GM18867 (cell line): ENCODE results near the gene ICE1.
"Not testable (repeated sequence)": the region's sequence is repeated elsewhere in the genome, so short reads cannot be mapped to it uniquely, and the experiment has no call there.

Experiments used
- ATAC-seq: cut with Tn5 transposase; IDR thresholded peaks from one replicate; pipeline ENCODE4 v1.9.1; 2021; ENCODE audit warnings: mild to moderate bottlenecking, moderate library complexity; ENCODE audit not compliant: unreplicated experiment

Gene ICE1

DNA sequence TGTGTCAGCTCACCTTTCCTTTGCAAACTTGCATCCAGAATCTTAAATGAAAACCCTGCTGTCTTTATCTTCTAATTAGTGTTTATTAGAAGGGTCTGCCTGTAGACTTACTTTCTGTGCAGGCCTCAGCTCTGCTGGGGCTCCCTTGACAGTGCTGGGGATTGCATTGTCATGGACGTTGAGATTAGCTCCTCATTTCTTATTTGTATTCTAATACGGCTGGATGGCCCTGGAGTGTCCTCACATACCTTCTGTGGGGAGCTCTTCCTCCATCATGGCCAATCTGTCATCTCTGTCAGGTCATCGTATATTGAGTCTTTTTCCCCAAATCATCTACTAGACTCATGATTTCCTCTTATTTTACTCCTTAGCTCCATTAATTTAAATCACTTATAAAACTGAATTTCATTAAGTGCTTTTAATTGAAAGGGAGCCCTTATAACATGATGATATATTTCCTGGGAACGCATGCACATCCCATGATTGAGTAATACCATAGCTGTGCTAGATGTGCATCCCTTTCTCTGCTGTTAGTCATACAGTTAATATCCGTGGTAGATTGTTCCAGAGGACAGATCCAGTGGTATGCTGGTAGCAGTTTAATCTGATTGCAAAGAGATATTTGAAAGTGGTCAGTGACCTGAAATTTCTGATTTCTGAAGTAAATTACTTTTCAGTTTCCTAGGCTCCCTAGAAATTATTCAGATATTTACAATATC lies 61.6 kb downstream of the ICE1 start:
- ATAC-seq = no peak

DNA sequence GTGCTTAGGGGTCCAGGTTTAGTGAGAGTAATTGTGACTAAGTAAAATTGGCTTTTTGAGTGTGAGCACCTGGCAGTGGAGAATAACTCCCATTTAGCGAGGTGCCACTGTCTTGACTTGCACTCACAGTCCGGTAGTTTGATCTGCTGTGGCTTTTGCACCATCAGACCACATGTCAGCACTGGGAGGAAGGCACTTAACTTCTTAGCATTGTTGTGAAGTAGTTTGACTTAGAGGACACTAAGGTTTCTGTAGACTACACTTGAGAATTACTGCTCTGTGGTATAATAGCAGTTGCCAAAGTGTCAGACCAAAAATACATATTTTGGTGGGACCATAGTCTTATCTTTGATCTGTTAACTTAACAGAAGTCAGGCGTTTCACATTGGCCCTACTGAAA lies 63.6 kb downstream of the ICE1 start:
- ATAC-seq = no peak

DNA sequence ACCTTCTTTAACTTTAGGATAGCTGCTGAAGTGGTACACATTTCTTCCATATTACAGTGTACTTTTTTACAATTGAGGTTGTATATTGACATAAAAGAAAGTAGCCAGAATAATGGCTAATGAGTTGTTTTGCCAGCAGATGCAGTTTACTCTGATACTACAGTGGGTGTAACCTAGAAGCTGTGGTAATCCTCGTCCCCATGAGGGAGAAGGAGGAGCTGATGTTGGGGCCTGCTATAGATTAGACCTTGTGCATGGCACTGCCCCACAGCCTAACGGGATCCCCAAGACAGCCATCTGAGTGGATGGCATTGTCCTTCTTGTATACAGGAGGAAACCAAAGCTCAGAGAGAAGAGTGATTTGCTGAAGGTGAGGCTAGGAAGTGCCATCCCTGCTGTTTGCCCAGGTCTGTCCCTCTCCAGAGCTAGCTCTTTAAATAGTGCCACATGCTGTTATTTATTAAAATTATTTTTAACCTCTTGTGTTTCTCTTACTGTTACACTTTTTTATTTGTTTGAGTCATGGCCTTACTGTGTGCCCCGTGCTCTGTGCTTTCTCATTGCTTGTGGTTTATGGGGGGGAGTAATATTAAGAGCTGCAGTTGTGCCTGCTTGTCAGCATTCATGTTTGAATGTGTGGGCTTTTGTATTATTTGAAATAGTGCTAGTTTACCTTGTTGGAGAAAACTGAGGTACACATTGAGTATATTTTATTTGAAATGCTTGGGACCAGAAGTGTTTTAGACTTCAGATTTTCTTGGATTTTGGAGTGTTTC lies 65.3 kb downstream of the ICE1 start:
- no peak for ATAC-seq

DNA sequence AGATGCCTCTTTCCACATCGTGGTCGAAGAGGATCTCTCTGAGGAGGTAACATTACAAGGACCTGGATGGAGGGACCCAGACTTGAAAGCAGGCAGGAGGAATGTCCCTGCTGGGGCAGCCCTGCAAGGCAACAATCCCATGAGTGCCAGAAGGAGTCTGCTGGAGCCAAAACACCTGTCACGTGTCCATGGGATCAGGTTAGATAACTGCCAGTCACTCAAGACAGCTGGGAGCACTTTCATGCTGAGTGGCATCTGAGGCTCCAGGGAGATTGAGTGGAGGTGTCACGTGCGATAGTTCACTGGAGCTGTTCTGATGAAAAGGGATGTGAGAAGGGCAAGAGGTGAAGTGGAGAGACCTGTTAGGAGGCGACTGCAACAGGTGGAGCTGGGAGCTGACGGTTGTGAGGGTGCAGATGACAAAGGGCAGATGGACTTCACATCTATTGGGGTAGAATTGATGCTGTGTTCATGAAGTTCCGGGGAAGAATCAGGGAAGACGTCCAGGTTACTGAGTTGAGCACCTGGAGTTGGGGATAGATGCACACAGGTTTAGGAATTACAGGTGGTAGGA lies 68.4 kb downstream of the ICE1 start:
- ATAC-seq = no peak

DNA sequence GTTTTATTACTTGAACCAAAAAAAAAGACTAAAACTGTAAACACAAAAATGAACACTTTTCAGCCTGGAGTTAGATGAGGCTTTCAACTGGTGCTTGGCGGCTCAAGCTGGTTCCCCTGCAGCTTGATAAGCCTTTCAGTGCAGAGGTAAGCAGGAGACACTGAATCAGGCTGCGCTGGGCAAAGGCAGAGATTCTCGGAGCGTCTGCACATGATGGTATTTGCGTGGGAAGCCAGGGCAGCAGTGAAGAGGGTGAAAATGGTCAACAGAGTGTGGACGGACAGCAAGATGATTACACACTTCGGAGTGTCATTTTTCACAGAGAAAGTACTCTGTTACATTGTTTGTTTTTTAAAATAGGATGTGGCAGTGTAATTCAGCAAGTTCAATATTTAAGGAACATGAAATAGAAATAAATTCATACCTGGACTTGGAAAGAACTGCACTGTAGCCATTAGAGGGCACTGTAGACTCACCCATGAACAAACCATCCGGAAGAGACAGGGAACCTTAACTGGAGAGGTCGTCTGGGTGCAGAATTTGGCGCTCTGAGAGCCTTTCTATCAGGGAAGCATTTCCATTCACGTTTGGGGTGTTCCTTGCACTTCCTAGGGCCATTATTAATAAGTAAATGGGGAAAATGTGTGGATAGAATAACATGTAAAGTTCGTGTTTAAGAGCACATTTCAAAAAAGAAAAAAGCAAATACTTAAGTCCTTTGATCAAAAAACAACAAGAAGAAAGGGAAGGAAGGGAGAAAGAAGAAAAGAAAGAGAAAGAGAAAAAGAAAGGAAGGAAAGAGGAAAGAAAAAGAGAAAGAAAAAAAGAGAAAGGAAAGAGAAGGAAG lies 69.8 kb downstream of the ICE1 start:
- peak; percentile 58 for ATAC-seq

DNA sequence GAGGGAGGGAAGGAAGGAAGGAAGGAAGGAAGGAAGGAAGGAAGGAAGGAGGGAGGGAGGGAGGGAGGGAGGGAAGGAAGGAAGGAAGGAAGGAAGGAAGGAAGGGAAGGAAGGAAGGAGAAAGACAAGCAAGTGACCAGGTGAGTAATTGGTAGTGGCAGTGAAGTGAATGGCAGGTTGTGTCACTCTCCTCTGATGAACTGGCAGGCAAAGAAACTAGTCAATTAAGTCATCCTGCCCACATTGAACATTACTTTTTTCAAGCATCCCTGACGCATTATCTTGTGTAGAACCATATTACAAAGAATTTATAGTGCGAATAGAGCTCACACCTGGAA lies 70.4 kb downstream of the ICE1 start:
- not testable (repeated sequence) for ATAC-seq

DNA sequence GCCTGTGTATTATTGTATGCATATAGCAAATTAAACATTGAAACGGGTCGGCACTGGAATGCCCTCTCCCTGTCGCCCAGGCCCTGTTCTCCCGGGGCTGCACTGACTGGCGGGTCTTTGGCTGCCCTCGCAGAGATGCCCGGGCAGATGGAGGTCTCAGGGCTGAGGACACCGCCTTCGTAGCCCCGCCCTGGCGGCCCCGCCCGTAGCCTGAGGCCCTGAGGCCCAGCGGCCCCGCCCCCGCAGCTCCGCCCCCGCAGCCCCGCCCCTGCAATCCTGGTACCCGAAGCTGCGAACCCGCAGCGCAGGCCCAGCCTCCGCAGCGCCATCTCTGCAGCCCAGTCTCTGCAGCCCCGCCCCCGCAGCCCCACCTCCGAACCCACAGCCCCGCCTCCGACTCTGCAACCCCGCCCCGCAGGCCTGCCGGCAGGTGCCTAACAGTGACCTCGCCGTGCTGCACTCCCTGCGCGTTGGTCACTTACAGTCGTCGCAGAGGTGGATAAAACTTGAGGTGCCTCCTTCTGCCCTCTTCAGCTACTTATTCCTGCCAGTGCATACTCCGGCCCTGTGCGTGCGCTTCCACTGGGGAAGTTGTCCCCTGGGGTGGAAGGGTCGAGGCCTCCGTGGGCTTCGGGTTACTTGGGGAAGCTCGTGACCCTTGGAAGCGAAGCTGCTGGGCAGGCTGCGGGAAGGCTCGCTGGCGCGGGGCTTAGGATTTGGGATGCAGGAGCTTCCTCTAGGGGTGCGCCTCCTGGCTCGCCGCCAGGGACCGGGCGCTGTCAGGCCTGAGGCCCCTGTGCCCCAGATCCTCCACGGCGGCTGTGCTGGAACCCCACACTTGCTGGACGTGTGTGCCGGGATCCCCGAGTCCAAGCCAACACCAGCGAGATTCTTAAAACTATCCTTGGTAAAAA lies 72.3 kb downstream of the ICE1 start:
- peak; percentile 72 for ATAC-seq

DNA sequence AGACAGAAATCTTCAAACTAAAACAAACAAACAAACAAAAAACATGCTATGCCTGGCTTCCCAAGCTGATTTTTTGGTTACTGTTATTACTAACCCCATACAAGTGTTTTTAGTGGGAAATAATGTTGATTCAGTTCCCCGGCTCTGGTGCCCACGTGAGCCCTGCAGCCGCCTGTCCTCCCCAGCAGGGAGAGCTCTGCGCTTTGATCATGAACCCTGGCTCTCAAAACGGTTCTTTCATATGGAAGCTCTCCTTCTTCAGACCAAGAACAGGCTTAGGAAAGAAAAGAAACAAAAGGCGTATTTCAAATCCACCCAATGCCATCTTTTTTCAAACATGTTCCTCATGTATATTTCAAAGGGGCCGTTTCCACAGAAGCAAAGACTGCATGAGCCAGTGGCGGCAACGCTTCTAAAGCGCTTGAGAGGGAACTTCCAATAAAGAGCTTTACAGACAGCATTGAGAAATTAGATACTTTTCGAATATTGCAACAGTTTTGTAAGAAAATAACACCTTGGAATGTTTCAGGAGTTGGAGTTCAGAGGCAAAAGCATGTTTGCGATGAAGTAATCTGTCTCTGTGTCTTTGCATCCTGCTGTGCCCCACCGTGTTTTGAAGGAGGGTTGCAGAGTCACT lies 74.8 kb downstream of the ICE1 start:
- peak; percentile 66 for ATAC-seq

DNA sequence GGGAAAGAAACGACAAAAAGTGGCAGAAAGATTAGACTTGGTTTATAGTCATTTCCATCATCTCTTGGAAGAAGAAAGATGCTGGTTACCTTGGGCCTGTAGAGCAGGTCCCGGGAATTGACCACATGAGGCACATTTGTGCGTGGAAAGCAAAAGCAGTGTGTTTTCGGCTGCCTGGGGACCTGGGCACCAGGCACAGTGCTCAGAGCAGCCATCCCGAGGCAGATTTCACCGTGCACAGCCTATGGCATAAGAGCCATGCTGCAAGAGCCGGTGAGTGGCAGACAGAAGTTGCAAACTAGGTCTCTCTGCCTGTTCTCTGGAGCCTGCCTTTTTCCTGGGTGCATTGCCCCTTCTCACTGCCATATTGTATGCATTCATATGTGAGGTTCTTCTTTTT lies 77.0 kb downstream of the ICE1 start:
- ATAC-seq = no peak

DNA sequence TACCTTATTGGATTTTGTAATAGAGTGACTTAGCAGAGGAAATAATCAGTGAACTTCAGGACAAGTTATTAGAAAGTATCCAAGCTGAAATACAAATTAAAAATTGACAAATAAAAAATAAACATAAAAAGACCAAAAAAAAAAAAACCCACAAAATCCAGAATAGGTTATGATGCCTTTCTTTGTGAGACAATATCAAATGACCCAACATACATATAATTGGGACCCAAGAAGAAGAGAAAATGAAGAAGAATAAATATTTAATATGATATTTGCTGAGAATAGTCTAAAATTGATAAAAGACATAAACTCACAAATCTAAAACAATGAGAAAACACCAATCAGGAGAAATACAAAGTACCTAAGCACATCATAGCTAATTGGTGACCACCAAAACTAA lies 81.8 kb downstream of the ICE1 start:
- no peak for ATAC-seq

DNA sequence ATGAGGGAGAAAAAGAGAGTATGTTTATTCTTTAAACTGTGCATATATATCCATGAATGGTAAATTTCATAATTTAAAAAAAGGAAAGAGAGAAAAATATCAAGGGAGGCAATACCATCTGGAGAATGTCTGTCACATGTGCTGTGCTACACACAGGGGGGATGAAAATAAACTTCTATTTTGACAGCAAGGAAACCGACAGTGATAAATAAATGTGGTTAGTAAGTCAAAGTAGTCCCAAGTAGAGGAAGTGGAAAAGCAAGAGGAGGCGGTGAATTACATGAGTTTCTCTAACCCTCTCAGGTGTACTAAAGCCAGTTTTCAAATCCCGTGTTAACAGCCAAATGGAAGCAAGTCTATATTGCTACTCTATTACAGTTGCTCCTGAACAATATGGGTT lies 83.3 kb downstream of the ICE1 start:
- no peak for ATAC-seq

DNA sequence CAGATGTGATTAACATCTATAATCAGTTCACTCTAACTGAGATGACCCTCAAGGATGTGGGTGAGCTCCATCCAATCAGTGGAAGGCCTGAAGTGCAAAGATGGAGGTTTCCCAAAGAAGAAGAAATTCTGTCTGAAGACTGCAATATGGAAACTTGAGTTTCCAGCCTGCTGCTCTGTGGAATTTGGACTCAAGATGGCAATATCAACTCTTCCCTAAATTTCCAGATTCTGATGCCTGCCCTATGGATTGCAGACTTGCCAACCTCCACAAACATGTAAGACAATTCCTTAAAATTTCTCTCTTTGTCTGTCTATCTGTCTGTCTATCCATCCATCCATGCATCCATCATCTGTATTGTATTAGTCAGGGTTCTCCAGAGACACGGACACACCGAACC lies 85.9 kb downstream of the ICE1 start:
- no peak for ATAC-seq

DNA sequence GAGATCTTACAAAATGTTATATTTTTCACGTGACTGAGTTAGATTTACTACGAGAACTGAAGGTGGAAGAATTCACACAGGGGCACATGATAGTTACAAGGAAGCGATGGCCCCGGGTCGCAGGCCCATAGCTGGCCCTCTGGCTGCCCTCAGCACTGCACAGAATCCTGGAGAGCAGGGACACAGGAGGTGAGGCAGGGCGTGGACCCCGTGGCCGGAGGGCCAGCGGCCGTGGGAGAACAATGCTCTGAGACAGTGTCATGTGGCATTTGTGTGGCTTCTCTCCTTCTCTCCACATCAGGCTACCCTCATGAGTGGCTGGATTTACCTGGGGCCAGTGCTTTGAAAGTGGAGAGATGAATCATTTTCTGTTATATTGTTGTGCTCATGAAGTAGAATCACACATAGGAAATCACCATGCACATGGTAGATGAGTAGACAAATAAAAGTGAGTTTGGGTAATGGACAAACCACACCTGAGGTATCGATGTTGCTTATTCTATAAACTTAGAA lies 89.5 kb downstream of the ICE1 start:
- no peak for ATAC-seq

DNA sequence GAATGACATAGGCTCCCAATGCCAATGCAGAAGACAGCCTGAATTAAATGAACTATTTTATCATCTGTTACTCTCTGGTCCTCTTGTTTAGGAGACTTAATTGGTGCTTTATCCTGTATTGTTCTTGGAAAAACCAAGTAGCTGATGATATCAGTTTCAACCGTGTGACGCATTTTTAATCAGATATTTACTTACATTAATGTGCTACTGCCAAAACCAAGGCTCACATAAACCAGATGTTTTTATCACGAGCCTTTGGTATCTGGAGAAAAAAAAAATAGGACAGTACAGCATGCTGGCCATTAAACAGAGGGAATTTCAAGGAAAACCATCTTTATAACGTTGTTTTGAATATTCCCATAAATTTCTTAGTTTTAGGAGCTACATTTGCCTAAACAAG lies 90.1 kb downstream of the ICE1 start:
- no peak for ATAC-seq

DNA sequence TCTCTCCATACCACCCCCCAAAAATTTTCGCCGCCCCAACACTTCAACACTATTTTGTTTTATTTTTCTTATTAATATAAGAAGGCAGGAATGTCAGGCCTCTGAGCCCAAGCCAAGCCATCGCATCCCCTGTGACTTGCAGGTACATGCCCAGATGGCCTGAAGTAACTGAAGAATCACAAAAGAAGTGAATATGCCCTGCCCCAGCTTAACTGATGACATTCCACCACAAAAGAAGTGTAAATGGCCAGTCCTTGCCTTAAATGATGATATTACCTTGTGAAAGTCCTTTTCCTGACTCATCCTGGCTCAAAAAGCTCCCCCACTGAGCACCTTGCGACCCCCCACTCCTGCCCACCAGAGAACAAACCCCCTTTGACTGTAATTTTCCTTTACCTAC lies 98.1 kb downstream of the ICE1 start:
- ATAC-seq = not testable (repeated sequence)

DNA sequence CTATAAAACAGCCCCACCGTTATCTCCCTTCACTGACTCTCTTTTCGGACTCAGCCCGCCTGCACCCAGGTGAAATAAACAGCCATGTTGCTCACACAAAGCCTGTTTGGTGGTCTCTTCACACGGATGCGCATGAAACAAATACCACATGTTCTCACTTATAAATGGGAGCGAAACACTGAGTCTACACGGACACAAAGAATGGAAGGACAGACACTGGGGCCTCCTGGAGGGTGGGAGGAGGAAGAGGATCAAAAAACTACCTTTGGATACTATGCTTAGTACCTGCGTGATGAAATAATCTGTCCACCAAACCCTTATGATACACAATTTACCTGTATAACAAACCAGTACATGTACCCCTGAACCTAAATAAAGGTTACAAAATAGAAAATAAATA lies 98.6 kb downstream of the ICE1 start:
- no peak for ATAC-seq

DNA sequence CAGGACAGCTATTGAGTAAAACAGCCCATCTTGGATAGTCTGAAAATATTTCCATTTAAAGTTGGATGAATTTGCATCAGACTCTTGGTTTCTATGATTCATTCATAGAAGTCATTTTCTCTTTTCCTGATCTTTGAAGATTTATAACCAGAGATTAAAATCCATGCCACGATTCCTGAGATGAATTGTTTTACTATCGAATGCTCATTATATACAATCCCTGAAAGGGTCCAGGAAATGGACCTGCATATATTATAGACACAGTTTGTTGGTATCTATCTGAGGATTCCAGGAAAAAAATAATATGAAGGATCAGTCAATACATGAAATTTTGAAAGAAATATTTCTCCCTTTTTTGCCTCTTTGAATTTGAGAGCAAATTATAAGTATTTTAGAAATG lies 99.0 kb downstream of the ICE1 start:
- no peak for ATAC-seq

DNA sequence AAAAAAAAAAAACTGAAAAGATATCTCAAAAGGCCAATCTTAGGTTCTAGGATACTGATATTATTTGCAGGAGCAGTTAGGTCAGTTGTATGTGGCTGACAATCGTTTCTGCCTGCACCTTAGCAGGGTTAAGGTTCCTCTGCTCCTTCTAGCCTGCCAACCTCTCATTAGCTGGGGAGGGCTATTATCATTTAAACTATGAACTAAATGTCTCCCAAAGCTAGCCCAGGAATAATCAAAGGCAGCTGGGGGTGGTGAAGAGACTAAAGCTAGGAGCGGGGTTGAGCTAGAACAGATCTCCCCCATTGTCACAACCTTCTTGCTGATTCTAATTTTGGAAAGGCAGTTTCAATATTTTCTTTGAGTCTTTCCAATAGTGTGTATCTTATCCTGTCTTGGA lies 99.9 kb downstream of the ICE1 start:
- ATAC-seq = no peak

DNA sequence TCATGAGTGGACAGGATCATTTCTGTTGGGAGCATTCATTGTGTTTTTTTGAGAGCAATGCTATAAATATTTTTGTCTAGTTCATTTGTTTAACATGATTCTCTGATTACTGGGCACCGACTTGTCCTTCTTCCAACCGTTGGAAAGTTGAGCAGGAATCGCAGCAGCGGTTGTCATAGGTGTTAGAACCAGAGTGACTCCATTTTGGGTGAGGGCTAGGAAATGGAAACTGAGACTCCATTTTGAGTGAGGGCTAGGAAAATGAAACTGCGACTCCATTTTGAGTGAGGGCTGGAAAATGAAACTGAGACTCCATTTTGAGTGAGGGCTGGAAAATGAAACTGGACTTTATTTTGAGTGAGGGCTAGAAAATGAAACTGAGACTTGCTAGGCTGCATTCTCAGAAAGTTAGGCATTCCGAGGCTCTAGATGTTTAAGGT lies 100.6 kb downstream of the ICE1 start:
- ATAC-seq = peak; percentile 96

DNA sequence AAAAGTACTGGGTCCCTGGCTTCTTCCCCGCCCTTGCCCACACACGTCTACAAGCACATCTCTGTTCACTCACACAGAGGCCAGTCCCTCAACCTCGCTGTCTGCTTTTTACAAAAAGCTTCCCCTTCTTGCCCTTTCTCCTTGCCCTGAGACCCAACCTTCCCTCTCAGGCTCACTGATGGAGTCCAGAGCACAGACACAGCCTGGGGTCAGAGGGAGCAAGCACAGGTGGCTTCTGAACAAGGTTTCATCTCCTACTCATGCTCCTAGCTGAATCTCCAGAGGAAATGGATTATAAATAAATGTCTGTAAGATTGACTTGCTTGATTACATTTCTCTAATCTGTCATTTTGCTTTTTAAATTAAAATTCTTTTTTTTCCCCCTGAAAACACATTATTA lies 101.8 kb downstream of the ICE1 start:
- no peak for ATAC-seq
